Activated CD4-positive, alpha-beta T cell treated with anti-CD3 and anti-CD28 coated beads, Interleukin-2, amount 50 U/mL, for 1 hour (primary cell): ENCODE results near the gene NR1D1.

Experiments used
- DNase-seq: peaks from one replicate; pipeline ENCODE4 v3.0.0-alpha.2; 2020

NR1D1 gene

GRCh38 chr17:40060887-40061608 is 39.3 kb downstream of the NR1D1 start:
- no peak for DNase-seq

- DNase-seq, result no peak
These were observed 40.5 kb downstream of the NR1D1 start for GRCh38 chr17:40059729-40060475.

GRCh38 chr17:40058865-40059264 is 41.5 kb downstream of the NR1D1 start:
- no peak for DNase-seq

- no peak for DNase-seq
These were observed 42.1 kb downstream of the NR1D1 start for GRCh38 chr17:40058186-40058784.

- DNase-seq, result no peak
These were observed 43.9 kb downstream of the NR1D1 start for GRCh38 chr17:40056379-40057015.
